ENCODE data around the gene EHD1.

EHD1 gene

DNA sequence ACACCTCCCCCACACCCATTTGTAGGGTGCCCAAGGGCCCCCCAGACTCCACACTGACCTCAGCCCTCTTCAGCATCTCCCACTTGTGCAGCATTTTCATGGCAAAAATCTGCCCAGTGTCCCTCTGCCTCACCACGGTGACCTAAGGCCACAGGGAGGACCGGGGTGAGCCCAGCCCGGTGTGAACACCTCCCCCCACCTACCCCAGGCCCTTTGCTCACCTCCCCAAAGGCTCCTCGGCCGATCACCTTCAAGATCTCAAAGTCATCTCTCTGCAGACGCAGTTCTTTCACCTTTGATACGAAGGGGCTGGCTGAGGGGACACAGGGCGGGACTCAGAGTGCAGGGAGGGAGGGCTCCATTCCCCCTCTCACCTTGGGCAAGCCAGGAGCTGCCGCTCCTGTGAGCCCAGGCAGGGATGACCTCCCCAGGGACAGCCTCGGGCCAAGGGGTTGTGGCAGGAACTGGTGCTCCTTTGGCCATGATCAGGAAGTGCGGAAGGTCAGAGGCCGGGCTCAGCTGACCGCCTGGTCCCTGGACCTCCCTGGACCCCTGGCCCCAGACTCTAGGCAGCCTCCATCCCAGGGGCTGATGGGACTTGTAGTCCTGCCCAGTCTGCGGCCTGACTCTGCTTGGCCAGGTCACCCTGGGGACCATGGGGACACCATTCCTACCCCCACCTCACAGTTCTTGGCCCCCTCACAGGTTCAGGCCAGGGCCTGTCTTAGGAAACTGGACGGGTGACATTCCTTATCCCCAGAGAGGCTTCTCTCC lies 36.6 kb downstream of the EHD1 start:
- DNase-seq: no peak

DNA sequence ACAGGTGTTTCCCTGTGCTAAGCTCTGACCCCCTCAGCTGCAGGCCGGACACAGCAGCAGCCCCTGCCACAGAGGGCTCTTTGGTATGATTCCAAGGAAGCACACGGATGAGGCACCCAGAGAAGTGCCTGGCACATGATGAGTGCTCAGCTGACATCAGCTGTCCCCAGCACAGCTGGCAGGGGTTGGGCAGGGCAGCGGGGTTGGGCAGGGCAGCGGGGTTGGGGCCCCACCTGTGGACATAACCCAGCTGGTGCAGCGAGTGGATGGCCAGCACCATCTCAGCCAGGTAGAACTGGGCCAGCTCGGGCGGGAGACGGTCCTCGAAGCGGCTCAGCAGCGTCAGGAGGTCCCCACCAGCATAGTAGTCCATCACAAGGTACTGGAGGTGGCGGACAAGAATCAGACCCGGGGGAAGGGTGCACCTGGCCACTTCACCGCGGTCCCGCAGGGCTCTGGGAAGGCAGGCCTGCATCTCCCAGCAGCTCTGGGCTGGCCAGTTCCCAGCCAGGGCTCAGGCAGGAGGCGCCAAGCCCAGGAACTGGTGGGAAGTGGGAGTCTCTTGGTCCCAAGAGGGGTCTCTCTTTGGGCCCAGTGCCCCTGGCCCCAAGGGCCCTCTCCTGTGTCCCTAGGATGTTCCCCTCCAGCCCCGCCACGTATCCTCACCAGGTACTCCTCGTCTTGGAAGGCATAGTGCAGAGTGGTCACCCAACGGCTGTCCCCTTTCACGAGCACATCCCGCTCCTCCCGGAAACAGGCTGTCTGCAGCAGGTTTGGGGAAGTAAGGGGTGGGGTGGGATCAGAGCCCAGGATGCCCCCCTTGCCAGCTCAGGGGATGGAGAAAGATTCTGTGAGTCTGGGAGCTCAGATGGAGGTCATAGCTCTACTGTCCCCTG lies 38.3 kb downstream of the EHD1 start:
- no peak for DNase-seq

DNA sequence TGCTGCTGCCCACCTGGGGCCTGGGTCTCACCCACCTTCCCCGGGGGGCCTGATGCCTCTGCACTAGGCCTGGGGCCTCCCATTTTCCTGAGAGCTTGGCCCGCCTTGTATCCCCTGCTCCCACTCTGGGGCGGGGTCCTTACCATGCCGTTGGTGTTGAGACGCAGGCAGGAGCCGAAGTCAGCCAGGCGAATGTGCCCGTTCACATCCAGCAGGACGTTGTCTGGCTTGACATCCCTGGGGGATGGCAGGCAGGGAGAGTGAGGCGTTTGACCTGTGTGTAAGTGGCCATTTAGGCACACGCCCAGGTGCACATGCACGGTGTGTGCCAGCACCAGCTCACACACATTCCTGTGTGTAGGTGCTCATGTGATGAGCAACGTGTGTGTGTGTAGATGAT lies 39.1 kb downstream of the EHD1 start:
- no peak for DNase-seq

DNA sequence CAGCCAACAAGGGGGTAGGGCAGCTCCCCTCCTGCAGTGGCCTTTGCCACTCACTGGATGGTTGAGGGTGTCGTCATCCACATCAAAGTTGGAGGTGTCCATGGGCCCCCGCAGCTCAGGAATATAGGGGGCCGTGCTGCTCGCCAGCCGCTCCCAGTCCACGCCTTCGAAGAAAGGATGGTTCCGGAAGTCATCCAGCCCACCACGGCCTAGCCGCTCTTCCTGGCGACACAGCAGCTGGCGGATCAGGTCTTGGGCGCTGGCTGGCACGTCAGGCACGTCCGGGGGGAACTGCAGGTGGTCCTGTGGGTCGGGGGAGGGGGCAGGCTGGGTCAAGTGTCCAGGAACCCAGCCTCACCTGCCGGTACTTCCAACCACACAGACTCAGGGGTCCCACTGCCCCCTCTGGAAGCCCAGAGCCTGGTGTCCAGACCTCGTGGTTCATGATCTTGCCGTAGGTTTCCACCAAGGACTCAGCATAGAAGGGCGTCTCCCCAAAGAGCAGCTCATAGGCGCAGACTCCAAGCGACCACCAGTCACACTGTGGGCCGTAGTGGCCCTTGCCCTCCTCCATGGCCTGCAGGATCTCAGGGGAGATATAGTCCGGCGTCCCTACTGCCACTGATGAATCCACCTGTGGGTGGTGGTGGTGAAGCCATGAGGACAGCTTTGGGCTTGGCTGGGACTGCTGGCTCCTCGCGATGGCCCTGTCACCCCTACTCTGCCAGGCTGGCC lies 39.7 kb downstream of the EHD1 start:
- DNase-seq: no peak

DNA sequence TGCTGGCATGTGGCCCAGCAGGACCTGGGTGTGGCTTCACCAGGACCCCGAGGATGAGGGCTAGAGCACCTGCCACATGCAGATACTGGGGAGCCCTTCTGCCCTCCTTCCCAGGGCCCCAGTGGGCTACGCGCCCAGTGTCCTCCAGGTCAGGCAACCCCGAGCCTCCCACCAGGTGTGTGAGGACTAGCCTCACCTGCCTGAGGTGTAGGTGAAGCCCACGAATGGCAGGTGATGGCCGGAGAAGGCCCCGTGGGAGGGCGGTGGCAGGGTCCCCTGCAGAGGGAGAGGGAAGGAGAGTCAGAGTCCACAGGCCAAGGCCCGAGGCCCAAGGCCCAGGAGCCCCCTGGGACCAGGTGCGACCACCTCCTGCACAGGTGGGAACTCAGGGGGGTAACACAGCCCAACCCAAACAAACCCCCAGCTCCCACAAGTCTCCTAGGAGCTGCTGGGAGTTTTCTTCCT lies 40.5 kb downstream of the EHD1 start:
- DNase-seq: no peak

DNA sequence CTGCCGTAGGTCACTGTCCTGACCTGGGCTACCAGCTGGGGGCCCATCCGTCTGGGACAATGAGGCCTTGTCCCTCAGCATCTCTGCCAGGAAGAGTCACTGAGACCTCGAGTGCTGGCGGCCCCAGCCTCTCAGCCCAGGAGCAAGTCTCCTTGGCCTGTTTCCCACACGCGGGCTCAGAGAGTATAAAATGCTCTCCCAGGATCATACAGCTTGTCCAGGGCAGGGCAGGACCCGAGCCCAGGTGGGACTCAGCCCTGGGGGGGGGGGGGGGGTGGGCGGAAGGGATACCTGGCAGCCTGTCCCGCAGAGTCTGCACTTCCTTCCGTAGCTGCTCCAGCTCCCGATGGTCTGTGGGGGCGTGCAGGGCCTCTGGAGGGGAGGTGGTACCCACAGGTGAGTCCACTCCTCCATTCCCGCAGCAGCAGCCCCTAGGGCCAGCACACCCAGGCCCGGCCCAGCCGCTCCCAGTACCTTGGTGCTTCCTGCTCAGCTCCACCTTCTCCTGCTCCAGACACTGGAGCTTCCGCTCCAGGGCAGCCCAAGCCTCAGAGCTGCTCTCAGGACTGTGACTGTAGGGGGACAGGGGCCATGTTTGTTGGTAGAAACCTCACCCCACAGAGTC lies 41.9 kb downstream of the EHD1 start:
- DNase-seq: no peak

DNA sequence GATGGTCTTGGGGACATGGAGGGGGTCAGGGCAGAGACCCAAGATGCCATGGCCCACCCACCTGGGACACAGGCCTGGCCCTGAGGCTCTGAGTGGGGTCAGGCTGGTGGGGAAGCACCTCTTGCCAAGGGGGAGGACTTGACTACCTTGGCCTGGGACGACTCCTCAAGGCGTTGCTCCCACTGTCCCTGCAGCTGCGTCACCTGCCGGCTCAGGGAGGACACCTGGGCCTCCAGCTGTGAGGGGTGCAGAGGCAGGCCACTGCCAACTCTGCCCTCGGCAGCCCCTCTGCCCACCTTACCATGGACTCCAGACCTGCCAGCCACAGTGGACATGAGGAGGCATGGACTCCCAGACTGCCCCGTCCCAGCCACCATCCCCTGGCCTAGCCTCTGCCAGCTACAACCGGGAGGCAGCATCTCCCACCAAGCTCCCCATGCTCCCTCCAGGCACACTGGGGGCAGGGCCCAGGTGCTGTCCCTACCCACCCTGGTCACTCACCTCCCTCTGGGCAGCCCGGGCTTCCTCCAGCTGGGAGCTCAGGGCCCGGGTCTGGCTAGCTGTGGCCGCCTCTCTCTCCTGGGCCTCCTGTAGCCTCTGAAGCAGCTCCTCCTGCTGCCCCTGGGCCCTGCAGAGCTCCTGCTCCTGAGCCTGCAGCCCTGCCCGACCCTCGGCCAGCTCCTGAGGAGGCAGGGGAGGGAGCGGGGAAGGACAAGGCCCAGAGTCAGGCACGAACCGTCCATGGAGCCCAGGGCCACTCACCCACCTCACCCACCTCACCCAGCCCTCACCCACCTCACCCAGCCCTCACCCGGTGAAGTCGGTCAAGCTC lies 42.6 kb downstream of the EHD1 start:
- DNase-seq: no peak

DNA sequence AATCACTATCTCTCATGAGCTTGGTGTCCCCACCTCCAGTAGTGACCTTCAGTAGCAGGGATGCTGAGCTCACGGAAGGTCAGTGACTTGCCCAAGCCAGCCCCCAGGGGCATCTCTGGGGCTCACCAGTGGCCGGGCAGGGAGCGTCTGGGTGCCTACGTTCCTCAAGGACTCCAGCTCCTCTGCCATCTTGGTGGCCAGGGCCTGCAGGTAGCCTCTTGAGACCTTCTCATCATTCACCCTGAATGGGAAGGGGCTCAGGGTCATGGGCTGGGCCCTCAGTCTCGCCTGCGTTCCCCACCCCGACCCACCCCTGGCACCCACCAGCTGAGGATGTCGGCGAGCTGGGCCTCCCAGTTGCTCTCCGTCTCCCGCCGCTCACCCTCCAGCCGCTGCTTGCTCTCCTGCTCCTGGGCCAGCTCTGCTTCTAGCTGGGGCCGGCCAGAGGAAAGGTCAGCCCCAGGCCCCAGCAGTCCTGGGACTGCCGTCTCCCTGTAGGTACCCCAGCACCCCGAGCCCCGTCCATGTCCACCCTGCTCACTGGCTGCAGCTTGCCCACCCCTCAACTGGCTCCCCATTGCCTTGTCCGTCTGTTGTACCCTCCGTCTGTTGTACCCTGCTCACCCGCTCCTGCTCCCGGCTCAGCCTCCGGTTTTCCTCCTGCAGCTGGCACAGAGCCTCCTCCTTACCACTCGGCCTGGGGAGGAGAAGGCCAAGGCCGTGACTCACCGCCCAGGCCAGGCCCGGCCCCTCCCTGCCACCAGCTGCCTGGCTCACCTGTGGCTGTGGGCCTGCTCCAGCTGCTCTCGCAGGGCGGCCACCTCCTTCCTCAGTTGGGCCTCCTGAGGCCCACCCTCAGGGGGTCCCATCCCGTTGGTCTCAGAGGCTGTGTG lies 43.5 kb downstream of the EHD1 start:
- no peak for DNase-seq

DNA sequence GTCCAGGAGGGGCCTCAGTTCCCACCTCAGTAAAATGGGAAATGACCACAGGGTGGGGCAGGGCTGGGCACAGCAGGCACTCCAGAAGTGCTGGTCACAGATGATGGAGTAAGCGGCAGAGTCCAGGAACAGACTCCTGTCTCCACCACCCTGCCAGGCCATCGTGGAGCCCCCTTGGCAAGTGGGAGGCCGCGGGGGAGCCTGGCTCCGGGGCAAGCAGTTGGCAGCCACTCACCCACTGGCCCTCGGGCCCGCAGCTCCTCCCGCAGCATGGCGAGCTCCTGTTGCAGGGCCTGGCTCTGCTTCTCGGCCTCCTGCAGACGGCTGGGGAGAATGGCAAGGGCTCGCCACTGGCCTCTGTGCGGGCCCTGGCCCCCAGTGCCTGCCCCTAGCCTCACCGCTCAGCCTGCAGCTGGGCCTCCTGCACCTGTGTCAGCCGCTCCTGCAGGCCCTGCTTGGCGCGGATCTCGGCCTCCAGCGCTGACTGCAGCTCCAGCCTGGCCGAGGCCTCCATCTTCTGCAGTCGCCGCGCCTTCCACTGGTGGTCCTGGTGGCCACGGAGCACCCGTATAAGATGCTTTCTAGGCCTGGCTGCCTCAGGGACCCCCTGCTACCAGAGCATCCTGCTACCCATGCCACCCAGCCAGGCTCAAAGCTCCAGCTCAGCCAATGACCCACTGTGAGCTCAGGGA lies 44.2 kb downstream of the EHD1 start:
- no peak for DNase-seq

DNA sequence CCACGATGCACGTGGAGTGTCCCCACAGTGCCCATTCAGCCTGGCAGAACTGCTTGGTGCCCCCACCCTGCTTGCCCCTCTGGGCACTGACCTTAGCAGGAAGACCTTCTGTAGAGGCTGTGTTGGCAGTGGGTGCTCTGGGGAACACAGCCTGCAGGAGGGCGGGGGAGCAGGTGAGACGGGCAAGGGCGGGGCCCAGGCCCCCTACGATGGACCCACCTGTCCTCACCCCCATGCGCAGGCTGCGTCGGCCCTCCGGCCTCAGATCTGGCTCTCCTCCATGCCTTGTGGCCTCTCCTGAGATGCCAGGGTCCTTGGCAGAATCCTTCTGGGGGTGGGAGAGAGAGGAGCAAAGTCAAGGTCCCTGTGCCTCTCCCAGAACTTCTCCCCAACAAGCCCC lies 44.9 kb downstream of the EHD1 start:
- DNase-seq: no peak

DNA sequence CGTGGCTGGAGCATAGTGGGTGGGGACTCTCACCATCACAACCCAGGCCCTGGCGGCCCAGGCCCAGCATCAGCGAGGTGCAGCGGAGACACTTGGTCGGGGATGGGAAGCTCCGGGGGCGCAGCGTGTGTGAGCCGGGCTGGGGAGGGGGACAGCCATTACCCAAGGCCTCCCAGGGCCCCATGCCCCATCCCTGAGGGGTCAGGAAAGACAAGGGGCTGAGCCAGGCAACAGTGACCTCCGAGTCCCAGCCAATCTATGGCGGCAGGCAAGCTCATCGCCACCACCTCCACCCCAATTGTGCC lies 45.3 kb downstream of the EHD1 start:
- no peak for DNase-seq

DNA sequence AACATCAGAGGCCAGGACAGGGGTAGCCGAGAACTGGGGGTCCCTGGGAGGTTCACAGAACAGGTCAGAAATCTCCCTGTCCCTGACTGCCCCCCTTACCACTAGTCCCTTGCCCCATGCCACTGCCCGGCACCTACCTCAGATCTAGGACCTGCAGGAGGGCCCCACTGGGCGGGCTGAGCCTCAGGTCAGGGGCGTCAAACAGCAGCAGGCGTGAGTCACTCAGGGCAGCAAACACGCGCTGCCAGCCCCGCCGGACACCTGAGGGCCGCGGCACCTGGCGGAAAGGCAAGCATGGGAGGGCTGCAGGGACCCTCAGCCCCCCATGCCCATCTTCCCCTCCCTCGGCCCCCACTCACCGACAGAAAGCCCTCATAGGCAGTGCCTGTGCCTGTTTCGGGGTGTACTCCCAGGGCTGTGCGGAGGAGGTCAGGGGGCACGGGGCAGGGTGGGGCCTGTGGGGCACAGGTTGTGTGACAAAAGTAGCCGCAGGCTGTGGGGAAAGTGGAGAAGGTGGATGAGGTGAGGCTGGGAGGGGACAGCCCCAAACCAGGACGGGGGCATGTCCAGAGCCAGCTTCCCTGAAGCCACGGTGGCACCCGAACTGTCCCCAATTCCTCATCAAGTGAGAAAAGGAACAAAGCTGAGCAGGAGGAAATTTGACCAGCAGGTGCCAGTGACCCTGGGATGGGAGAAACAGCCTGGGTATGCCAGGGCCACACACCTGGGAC lies 45.8 kb downstream of the EHD1 start:
- no peak for DNase-seq

DNA sequence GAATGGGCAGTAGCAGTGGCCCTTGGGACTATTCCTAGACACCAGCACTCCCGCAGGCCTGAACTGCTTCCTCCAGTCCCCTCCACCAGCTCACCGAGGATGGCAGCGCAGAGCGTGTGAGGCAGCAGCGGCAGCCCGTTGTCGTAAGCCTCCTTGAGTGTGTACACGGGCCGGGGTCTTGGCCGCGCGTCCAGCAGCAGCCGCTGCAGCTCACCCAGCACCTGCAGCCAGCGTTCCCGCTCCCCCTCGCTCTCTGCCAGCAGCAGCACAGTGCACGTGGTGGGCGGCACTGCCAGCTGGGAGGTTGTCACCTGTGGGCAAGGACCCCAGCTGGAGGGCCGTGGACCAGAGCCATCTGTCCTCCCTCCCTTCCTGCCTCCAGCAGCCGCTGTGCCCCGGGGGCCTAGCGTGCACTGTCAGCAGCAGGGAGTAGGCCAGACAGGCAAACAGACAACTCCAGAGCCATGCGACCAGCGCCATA lies 47.0 kb downstream of the EHD1 start:
- no peak for DNase-seq

DNA sequence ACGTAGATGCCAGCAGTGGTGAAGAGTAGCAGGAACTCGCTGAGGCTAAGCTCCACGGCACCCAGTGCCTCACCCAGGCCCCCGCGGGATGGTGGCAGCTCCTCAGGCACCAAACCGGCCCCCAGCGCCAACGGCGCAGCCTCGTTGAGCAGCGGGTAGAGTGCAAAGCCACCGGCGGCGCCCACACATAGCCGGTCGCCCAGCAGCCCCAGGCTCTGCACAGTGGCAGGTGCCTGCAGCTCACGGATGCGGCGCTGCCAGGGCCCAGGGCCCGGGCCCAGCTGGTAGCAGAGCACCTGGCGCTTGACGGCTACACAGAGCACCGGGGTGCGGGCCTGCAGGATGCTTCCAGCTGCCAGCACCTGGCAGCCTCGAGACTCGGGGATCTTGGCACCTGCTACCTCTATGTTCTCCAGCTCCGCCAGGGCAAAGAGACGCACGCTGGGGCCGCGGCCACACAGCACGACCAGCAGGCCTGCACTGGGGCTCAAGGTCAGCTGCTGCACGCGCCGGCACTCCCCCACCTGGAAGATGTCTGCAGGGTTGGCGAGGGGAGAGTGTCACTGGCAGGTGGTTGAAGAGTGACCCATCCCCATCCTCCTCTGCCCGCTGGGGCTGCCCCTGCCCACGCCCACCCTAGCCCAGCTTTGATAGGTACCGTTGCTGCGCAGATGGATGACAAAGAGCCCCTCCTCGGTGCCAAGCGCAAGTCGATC lies 48.7 kb downstream of the EHD1 start:
- no peak for DNase-seq

DNA sequence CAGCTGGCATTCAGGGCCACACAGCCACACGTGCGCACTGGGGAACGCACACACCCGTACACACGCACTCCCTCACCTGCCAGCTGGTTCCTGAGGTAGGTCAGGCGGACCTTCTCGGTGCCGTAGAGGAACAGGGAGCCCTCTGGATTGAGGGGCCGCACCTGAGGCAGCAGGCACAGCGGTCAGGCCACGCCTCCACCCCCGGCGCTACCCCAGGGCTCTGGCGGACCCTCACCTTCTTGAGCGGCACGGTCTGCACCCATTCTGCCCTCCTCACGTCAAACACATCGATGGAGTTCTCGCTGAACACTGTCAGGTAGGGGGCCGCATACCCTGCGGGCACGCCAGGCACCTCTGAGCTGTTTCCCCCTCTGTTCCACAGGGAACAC lies 51.0 kb downstream of the EHD1 start:
- DNase-seq: no peak

DNA sequence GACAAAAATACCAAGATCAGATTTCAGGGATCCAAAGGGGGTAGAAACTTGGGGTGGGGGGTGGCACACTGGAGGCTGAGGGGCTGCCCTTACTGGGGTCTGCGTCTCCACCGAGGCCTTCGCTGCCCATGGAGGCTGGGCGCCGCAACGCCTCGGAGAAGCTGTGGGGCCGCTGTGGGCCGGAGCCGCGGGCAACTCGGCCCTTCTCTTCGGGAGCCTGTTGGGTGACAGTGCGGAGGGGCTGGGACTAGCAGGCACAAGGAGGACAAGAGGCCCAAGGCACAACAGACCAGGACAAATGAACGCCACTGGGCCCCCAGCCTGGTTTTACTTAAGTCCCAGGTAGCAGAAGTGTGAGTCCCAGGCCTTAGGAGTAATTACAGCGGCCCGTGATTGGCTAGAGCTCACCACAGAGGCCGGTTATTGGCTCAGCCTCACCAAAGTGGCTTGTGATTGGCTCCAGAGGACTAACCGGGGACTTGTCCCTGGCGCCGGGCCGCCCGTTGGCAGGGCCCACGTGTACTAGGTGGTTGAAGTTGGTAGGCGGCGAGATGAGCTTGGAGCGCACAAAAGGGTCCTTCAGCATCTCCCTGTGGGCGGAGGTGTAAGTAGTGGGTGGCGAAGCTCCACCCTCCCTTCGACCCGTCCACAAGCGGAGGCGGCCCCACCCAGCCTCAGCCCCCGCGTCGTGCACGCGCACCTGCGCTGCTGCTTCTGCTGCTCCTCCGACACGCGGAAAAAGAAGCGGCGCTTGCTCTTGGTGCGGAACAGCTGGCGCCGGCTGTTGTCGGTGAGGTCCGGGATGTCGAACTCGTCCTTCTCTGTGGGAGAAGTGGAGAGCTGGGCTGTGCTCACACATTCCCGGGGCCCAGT lies 51.6 kb downstream of the EHD1 start:
- DNase-seq: no peak

DNA sequence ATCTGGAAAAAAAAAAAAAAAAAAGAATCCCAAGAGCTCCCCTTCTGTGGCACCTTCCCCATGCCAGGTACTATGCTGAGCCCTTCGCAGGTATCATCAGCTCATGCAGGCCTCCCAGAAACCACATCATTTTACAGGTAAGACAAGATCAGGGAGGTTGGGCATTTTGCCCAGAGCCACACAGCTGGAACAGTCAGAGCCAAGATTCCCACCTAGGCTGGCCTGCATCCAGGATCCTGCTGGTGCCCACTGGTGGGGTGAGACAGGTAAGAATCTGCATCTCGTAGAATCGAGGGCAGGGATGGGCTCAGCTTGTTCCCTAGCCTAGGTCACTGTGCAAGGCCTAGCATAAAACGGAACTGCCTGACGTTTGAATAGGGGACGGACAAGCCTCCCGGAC lies 52.4 kb downstream of the EHD1 start:
- DNase-seq: no peak

DNA sequence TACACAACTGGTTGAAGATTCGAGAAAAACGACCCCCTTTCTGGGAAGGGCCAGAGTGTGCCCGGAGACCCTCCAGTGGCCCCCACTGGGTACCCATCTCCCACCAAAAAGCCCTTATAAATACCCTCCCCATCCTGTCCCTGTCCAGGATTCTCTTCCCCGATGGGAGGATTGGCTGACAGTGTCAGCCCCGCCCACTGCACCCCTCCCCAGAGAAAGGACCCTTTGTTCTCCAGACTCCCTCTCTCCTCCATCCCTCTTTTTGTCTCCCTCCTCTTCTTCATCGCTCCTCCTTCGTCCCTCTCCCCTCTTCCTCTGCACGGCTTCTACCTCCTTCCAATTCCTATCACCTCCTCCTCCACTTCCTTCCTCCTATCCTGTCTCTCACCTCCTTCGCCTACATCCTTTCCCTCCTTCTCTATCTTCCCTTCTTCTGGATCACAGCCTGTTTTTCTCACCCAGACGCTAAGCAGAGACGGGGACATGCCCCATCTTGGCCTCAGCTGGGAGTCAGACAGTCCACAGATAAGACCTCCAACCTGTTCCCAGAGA lies 54.8 kb downstream of the EHD1 start:
- no peak for DNase-seq

Data from central memory CD4-positive, alpha-beta T cell (primary cell).